PFSK-1 (cell line): ENCODE data around the gene IGF2R.

Source experiments
- FOXP2 ChIP-seq: optimal IDR thresholded peaks from 2 replicates; pipeline ENCODE3; 2011; ENCODE audit warnings: borderline replicate concordance, control low read depth, inconsistent platforms; ENCODE audit not compliant: insufficient read depth; ENCODE audit errors: extremely low read length, extremely low read depth
- POLR2AphosphoS5 ChIP-seq: IDR thresholded peaks from 2 replicates; pipeline ENCODE4 v1.6.1; 2012; ENCODE audit warnings: low read depth, mild to moderate bottlenecking, control low read depth, low read length, moderate library complexity
- SIN3A ChIP-seq: IDR thresholded peaks from 2 replicates; pipeline ENCODE4 v1.6.1; 2012; ENCODE audit warnings: mild to moderate bottlenecking, low read length, moderate library complexity, borderline replicate concordance; ENCODE audit not compliant: insufficient read depth
- TAF1 ChIP-seq: IDR thresholded peaks from 2 replicates; pipeline ENCODE4 v1.6.1; 2012; ENCODE audit warnings: low read length, control low read depth, borderline replicate concordance; ENCODE audit not compliant: insufficient read depth
- TF ChIP-seq, protein P1 (sequence below), 2 experiments: IDR thresholded peaks; 2 replicates each; pipeline versions ENCODE4 v1.6.1 to v1.8.0; 2011 to 2012; ENCODE audit warnings: low read depth in 2 of 2, low read length in 2 of 2, control low read depth in 1 of 2, inconsistent platforms in 1 of 2, mild to moderate bottlenecking in 1 of 2, moderate library complexity in 1 of 2; ENCODE audit not compliant: insufficient read depth in 1 of 2

Gene IGF2R

DNA sequence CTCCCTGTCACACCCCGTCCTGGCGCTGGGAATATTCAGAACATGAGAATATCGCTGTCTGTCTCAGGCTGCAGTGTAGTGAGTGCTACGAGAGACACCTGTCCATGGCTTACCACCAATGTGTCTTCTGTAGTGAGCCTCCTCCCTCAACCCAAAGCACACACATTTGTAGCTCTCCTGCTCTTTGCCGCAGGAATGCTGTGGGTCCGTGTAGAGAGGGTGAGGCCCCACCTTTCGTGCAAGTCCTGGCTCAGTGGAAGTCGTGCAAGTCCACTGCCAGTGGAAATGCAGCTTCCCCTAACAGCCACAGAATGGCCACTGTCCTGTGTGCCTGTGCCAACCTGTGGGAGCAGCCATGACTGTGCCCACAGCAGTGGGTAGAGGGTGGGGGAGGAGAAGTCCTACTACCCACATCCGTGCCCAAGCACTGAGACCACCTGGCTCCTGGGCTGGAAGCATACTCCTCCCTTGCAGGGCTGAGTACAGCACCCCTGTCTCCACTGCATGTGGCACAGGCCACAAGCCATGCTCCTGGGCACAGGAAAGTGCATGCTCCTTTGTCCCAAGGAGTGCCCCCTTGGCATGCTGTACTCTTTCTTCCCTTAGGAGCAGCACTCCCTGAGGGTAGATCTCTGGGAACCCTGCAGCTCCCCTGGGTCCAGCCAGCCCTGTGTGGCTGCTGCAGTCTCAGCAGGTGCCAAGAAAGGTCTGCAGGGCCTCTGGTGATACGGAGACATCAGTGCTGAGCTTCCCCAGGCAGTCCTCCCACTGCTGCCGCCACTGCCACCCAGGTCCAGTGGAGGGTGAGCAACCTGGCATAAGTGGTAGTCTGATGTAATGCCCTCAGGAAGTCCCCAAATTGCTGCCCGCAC, 28.0 kb downstream of the IGF2R start:
- TF ChIP-seq SIN3A: no peak
- no peak for TF ChIP-seq POLR2AphosphoS5
- TF ChIP-seq FOXP2: no peak
- TF ChIP-seq, protein P1, sequence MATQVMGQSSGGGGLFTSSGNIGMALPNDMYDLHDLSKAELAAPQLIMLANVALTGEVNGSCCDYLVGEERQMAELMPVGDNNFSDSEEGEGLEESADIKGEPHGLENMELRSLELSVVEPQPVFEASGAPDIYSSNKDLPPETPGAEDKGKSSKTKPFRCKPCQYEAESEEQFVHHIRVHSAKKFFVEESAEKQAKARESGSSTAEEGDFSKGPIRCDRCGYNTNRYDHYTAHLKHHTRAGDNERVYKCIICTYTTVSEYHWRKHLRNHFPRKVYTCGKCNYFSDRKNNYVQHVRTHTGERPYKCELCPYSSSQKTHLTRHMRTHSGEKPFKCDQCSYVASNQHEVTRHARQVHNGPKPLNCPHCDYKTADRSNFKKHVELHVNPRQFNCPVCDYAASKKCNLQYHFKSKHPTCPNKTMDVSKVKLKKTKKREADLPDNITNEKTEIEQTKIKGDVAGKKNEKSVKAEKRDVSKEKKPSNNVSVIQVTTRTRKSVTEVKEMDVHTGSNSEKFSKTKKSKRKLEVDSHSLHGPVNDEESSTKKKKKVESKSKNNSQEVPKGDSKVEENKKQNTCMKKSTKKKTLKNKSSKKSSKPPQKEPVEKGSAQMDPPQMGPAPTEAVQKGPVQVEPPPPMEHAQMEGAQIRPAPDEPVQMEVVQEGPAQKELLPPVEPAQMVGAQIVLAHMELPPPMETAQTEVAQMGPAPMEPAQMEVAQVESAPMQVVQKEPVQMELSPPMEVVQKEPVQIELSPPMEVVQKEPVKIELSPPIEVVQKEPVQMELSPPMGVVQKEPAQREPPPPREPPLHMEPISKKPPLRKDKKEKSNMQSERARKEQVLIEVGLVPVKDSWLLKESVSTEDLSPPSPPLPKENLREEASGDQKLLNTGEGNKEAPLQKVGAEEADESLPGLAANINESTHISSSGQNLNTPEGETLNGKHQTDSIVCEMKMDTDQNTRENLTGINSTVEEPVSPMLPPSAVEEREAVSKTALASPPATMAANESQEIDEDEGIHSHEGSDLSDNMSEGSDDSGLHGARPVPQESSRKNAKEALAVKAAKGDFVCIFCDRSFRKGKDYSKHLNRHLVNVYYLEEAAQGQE (IDR thresholded peaks at IDR 0.05; ENCODE audit: insufficient read depth in 1 of 2, low read depth in 2 of 2, low read length in 2 of 2): no peak

DNA sequence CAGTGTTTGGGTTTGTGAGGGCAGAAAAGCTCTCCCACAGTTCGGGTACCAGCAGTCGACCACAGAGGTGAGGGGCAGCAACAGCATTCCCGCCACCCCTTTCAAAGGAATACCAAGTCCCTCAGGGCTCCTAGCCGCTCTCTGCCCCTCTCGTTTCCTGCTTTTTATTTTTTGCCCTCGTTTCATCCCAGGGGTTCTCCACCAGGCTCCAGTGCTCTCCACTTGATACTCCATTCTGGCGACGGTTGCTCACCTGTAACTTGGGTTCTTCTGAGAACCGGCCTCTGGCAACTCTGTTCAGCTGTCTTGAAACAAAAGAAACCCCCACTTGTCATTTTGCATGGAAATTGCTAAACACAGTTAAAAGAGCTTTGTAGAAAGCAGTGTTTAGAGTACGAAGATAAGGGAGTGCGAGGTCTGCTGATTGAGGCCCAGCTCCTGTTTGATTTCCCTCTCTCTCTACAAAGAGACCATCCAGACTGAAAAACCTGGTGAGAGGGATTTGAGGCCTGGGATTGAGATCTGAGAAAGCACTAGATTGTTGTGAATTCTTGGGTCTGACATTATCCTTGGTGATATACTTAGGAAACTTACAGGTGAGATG, 28.7 kb downstream of the IGF2R start:
- TF ChIP-seq POLR2AphosphoS5: no peak
- TF ChIP-seq TAF1: no peak
- TF ChIP-seq FOXP2: no peak
- TF ChIP-seq, protein P1 (IDR thresholded peaks at IDR 0.05; ENCODE audit: insufficient read depth in 1 of 2, low read depth in 2 of 2, low read length in 2 of 2): no peak
- no peak for TF ChIP-seq SIN3A

DNA sequence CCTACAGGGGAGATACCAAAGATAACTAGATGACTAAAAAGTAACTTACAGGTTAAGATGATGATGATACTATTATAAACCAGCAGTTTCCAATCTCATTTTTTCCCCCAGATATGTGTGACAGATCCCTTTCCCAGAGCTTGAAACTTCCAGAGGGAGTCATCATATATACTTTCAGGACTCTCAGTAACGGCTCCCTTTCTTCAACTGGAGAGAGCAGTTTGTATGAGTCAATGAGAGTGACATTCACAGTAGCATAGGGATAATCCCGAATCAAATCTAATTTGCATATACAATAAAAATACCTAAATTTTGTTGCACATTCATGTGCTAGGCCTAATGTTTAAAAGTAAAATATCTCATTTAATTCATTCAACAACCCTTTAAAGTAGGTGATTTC, 29.7 kb downstream of the IGF2R start:
- no peak for TF ChIP-seq POLR2AphosphoS5

DNA sequence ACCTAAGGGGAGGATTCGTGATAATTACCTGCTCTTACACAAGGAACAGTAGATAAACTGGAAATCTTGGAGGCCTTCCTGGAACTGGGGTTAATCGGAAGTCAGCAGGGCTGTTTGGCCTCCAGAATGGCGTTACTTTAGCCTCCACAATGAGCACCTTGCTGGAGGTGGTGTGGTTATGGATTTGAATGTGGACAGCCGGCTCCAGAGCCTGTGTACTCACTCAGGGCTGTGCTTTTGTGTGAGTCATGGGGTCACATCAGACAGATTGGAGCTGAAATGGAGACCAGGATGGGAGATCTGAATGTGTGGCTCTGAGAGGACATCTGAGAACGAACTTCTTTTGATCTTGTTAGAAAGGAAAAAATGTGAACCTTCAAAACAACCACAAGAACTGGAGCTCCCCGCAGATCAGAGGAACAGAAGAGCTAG, 30.4 kb downstream of the IGF2R start:
- TF ChIP-seq TAF1 (no peak), SIN3A (no peak), POLR2AphosphoS5 (no peak), FOXP2 (no peak)
- TF ChIP-seq, protein P1 (IDR thresholded peaks at IDR 0.05; ENCODE audit: insufficient read depth in 1 of 2, low read depth in 2 of 2, low read length in 2 of 2): no peak

DNA sequence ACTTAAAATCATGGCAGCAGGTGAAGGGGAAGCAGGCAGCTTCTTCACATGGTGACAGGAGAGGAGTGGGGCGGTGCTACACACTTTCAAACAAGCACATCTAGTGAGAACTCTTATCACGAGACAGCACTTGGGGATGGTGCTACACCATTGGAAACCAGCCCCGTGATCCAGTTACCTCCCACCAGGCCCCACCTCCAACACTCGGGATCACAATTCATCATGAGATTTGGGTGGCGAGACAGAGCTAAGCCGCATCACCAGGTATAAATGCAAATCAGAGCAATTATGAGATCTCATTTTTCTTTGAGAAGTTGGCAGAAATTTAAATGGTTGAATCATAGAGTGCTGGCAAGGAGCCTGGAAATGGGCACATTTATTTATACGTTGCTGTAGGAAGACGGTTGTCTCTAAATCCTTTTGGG, 31.4 kb downstream of the IGF2R start:
- TF ChIP-seq, protein P1 (IDR thresholded peaks at IDR 0.05; ENCODE audit: insufficient read depth in 1 of 2, low read depth in 2 of 2, low read length in 2 of 2): no peak
- TF ChIP-seq SIN3A (no peak), FOXP2 (no peak), POLR2AphosphoS5 (no peak), TAF1 (no peak)
